ENCODE measurements around the gene NOL11. TPM values are rescaled to one million over a fixed set of nuclear protein-coding genes. Genes with fewer than 3 reads are reported as not detected.

NOL11 gene
- total and polyA plus RNA-seq, 2 of the 8 experiments (the other 6 are each of a cell fraction or from before 2014, with no cell fraction given), result 58.0 to 97.2 TPM

GRCh38 chr17:67718325-67718941 is 697 bp downstream of the NOL11 start:
- H2BK5ac ChIP-seq (ENCODE audit: low read depth, low read length), result peak overlapping the region; percentile 82
- H3K79me1 ChIP-seq (ENCODE audit: low read depth, low read length), result peaks cover 3% of the 10 kb centered on the region; the same call in 1 of the 2 replicates
- H2BK15ac ChIP-seq (ENCODE audit: low read length), result no peak overlapping the region
- peak overlapping the region; percentile 86 for H3K18ac ChIP-seq (ENCODE audit: extremely low read depth, low read length)
- DNase-seq (ENCODE audit: low read depth in 1 of 2, low spot score in 2 of 2) (peak in 1 of 2 experiments; percentile 44), FAIRE-seq (no peak)
- H4K8ac ChIP-seq (ENCODE audit: extremely low read depth, insufficient read depth, low read length), result peak overlapping the region; percentile 94; the same call in 1 of the 2 replicates
- H2BK20ac ChIP-seq (ENCODE audit: low read length), result no peak overlapping the region
- no peaks in the 10 kb centered on the region for H3K27me3 ChIP-seq (replicated peaks in 1 of 4; ENCODE audit: control insufficient read depth in 3 of 4, extremely low read depth in 1 of 4, insufficient read depth in 3 of 4, low read length in 3 of 4)
- H3K36me3 ChIP-seq (ENCODE audit: control insufficient read depth in 2 of 4, insufficient read depth in 4 of 4, low read length in 3 of 4), result peaks cover 14 to 34% (median 26%) of the 10 kb centered on the region in 4 experiments
- peak overlapping the region; percentile 82 for H3K56ac ChIP-seq (replicated peaks; ENCODE audit: insufficient read length, low read depth, low read length)
- H3K9me3 ChIP-seq (ENCODE audit: insufficient read depth in 2 of 2, low read depth in 1 of 2, low read length in 1 of 2), result no peaks in the 10 kb centered on the region
- H4K20me1 ChIP-seq (replicated peaks in 1 of 2; ENCODE audit: control insufficient read depth in 1 of 2, insufficient read depth in 2 of 2, low read length in 2 of 2), result no peaks in the 10 kb centered on the region
- H3K4me1 ChIP-seq (replicated peaks in 1 of 4; ENCODE audit: control insufficient read depth in 3 of 4, insufficient read depth in 4 of 4, low read length in 3 of 4), result peaks cover 0 to 3% (median under 1%) of the 10 kb centered on the region in 4 experiments; a peak in 1 of 7 replicates
- WGBS, 2 experiments (ENCODE audit: extremely low coverage in 1 of 2, insufficient coverage in 1 of 2, insufficient read length in 1 of 2, insufficient replicate concordance in 2 of 2, low coverage in 1 of 2, low lambda C conversion rate in 2 of 2, missing lambda C conversion rate in 1 of 2), result 4% methylated on average over 16 of the region's 16 CpGs; no CpG with 5 or more reads in 1 of the 2 experiments
- peaks cover 7 to 30% of the 10 kb centered on the region in 2 experiments for H3K79me2 ChIP-seq (ENCODE audit: control insufficient read depth in 1 of 2, insufficient read depth in 2 of 2, low read length in 2 of 2)
- ChIA-PET POLR2A (ENCODE audit: partially characterized antibody) (interaction anchor here (0.5 to 2.5 kb wide), 20 partner anchors 9 to 473 kb away, joined by 3 to 16 read pairs (median 4); partner anchors contain the start of genes HELZ and PITPNC1), CTCF (ENCODE audit: partially characterized antibody) (interaction anchor here (1.0 to 3.1 kb wide), 8 partner anchors 11 to 329 kb away, joined by 3 to 22 read pairs (median 4); no protein-coding TSS in a partner anchor)
- peak overlapping the region; percentile 2 for H3K14ac ChIP-seq (ENCODE audit: insufficient read length)
- H3K23me2 ChIP-seq (ENCODE audit: low read depth, low read length), result peaks cover 2% of the 10 kb centered on the region; the same call in 1 of the 2 replicates
- peak overlapping the region; percentile 86 to 99 (median 96) for H3K9ac ChIP-seq (replicated peaks in 1 of 4; ENCODE audit: extremely low read depth in 1 of 4, low read depth in 3 of 4, low read length in 3 of 4)
- no peak overlapping the region for H3K23ac ChIP-seq (ENCODE audit: insufficient read length)
- H2BK120ac ChIP-seq (replicated peaks; ENCODE audit: low read depth, low read length), result no peak overlapping the region
- no peak for TF ChIP-seq PHF8 (conservative IDR thresholded peaks at IDR 0.05; ENCODE audit: low read depth, low read length)
- no peak for TF ChIP-seq SUZ12 (IDR thresholded peaks at IDR 0.05; ENCODE audit: low read length)
- no peak for TF ChIP-seq RXRA (IDR thresholded peaks at IDR 0.05; ENCODE audit: insufficient read depth, low read depth, low read length)
- peak; percentile 3 for TF ChIP-seq SAP30 (IDR thresholded peaks at IDR 0.05; ENCODE audit: insufficient read depth, insufficient replicate concordance, low read length)
- TF ChIP-seq SIN3A (conservative IDR thresholded peaks at IDR 0.05 in 1 of 2, IDR thresholded peaks at IDR 0.05 in 1 of 2; ENCODE audit: low read depth in 1 of 2, low read length in 2 of 2), result 0 out of 4 replicates have a peak, but pooled peaks of 1 of the 2 experiments have one; percentile 54
- peak; percentile 12; the same call in 1 of the 2 replicates for TF ChIP-seq BACH1 (IDR thresholded peaks at IDR 0.05; ENCODE audit: low read length)
- peak overlapping the region; percentile 17; the same call in 1 of the 2 replicates for H2AK5ac ChIP-seq (ENCODE audit: low read depth, low read length)
- H3K4me2 ChIP-seq (ENCODE audit: insufficient read depth in 1 of 2, low read depth in 2 of 2, low read length in 2 of 2), result peak overlapping the region; percentile 72 to 86
- peak overlapping the region; percentile 90 for H4K5ac ChIP-seq (ENCODE audit: insufficient read length, low read depth, low read length)
- H4K91ac ChIP-seq (replicated peaks; ENCODE audit: insufficient read length, low read length), result peak overlapping the region; percentile 91
- peak overlapping the region; percentile 75 to 100 (median 90) for H3K4me3 ChIP-seq (ENCODE audit: extremely low read depth in 1 of 4, insufficient read depth in 2 of 4, low read depth in 3 of 4, low read length in 4 of 4)
- H2BK12ac ChIP-seq (ENCODE audit: low read depth, low read length), result peak overlapping the region; percentile 30; the same call in 1 of the 2 replicates
- H3K27ac ChIP-seq (ENCODE audit: low read depth, low read length), result peak overlapping the region; percentile 95
- H3K4ac ChIP-seq (replicated peaks; ENCODE audit: insufficient read length, low read depth, low read length), result no peak overlapping the region
- peak overlapping the region; percentile 57; the same call in 1 of the 2 replicates for H2AFZ ChIP-seq (ENCODE audit: low read length)
